C4-2B (cell line): ENCODE data around the gene TACO1.

ENCODE experiments used
- ZFX ChIP-seq: fragments of 450-650 bp; IDR thresholded peaks from 2 replicates; pipeline ENCODE4 v1.6.1; 2017
- TF ChIP-seq, protein P1 (sequence below): fragments of 450-650 bp; conservative IDR thresholded peaks from 2 replicates; pipeline ENCODE4 v1.5.1; 2017; ENCODE audit warnings: mild to moderate bottlenecking

DNA sequence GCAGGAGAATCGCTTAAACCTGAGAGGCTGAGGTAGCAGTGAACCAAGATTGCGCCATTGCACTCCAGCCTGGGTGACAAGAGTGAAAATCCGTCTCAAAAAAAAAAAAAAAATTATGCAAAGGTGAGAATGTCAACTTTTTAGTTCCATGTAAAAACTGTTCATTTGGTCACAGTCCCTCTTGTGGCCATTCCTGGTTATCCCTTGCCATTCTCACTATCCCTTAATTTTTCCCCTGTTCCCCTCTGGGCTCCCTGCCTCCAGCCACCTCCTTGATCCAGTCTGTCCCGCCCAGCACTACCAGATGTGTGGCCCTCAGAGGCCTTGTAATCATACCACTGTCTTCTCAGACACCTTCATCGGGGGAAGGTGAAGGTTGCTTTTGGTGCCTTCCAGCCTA, 27.1 kb upstream of the TACO1 start:
- TF ChIP-seq, protein P1, sequence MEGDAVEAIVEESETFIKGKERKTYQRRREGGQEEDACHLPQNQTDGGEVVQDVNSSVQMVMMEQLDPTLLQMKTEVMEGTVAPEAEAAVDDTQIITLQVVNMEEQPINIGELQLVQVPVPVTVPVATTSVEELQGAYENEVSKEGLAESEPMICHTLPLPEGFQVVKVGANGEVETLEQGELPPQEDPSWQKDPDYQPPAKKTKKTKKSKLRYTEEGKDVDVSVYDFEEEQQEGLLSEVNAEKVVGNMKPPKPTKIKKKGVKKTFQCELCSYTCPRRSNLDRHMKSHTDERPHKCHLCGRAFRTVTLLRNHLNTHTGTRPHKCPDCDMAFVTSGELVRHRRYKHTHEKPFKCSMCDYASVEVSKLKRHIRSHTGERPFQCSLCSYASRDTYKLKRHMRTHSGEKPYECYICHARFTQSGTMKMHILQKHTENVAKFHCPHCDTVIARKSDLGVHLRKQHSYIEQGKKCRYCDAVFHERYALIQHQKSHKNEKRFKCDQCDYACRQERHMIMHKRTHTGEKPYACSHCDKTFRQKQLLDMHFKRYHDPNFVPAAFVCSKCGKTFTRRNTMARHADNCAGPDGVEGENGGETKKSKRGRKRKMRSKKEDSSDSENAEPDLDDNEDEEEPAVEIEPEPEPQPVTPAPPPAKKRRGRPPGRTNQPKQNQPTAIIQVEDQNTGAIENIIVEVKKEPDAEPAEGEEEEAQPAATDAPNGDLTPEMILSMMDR = peak; percentile 58
- no peak for TF ChIP-seq ZFX
